Subcutaneous abdominal adipose tissue (tissue), 5 donors: ENCODE data around the gene COL1A2.

ENCODE experiments used
- H3K27ac ChIP-seq: one replicate; pipeline ENCODE4 v1.7.0; 2013; ENCODE audit warnings: low read depth, mild to moderate bottlenecking, inconsistent platforms, low read length, moderate library complexity
- H3K27me3 ChIP-seq, 5 donors: one replicate each; pipeline ENCODE4 v1.7.0; 2013; ENCODE audit warnings: low read length in 5 of 5, inconsistent platforms in 1 of 5; ENCODE audit not compliant: control insufficient read depth in 5 of 5, insufficient read depth in 4 of 5
- H3K36me3 ChIP-seq, 5 donors: one replicate each; pipeline ENCODE4 v1.7.0; 2013; ENCODE audit warnings: low read length in 5 of 5; ENCODE audit not compliant: control insufficient read depth in 5 of 5, insufficient read depth in 5 of 5
- H3K4me1 ChIP-seq, 5 donors: one replicate each; pipeline ENCODE4 v1.7.0; 2013; ENCODE audit warnings: low read length in 5 of 5, mild to moderate bottlenecking in 3 of 5, moderate library complexity in 1 of 5; ENCODE audit not compliant: control insufficient read depth in 5 of 5, insufficient read depth in 5 of 5
- H3K4me3 ChIP-seq, 5 donors: one replicate each; pipeline ENCODE4 v1.7.0; 2013; ENCODE audit warnings: low read length in 5 of 5, low read depth in 1 of 5
- H3K9ac ChIP-seq, 5 donors: one replicate each; pipeline ENCODE4 v1.7.0; 2013; ENCODE audit warnings: low read length in 5 of 5, mild to moderate bottlenecking in 4 of 5, moderate library complexity in 3 of 5
- H3K9me3 ChIP-seq, 5 donors: one replicate each; pipeline ENCODE4 v1.7.0; 2013; ENCODE audit warnings: low read length in 5 of 5; ENCODE audit not compliant: control insufficient read depth in 5 of 5
- donor health status: healthy.
- donor health status: healthy.
- donor health status: healthy.
- donor health status: healthy.
- donor health status: healthy.

The COL1A2 gene

GRCh38 chr7:94426980-94427875, 32.5 kb downstream of the COL1A2 start:
- Histone ChIP-seq H3K4me1 (no peaks in the 10 kb centered on the region), H3K4me3 (no peak overlapping the region), H3K9me3 (no peaks in the 10 kb centered on the region), H3K27me3 (peaks cover 0 to 6% (median 0%) of the 10 kb centered on the region in 5 donors), H3K9ac (no peak overlapping the region), H3K27ac (no peak overlapping the region), H3K36me3 (peaks cover 0 to 46% (median 20%) of the 10 kb centered on the region in 5 donors)

GRCh38 chr7:94429153-94429552, 34.5 kb downstream of the COL1A2 start:
- H3K27ac ChIP-seq, result no peak overlapping the region
- H3K27me3 ChIP-seq, result no peaks in the 10 kb centered on the region
- H3K4me3 ChIP-seq, result no peak overlapping the region
- H3K36me3 ChIP-seq, result peaks cover 0 to 33% (median 19%) of the 10 kb centered on the region in 5 donors
- H3K4me1 ChIP-seq, result no peaks in the 10 kb centered on the region
- H3K9ac ChIP-seq, result no peak overlapping the region
- no peaks in the 10 kb centered on the region for H3K9me3 ChIP-seq

- H3K9ac ChIP-seq, result no peak overlapping the region
- no peak overlapping the region for H3K4me3 ChIP-seq
- no peaks in the 10 kb centered on the region for H3K27me3 ChIP-seq
- no peak overlapping the region for H3K27ac ChIP-seq
- H3K9me3 ChIP-seq, result no peaks in the 10 kb centered on the region
- peaks cover 0 to 18% (median 3%) of the 10 kb centered on the region in 5 donors for H3K36me3 ChIP-seq
- H3K4me1 ChIP-seq, result no peaks in the 10 kb centered on the region
Observed at GRCh38 chr7:94431176-94431575, 36.5 kb downstream of the COL1A2 start.

- Histone ChIP-seq H3K4me3 (no peak overlapping the region), H3K27ac (no peak overlapping the region), H3K4me1 (no peaks in the 10 kb centered on the region), H3K27me3 (peaks cover 0 to 3% (median 0%) of the 10 kb centered on the region in 5 donors), H3K9me3 (no peaks in the 10 kb centered on the region), H3K36me3 (peaks cover 0 to 16% (median 3%) of the 10 kb centered on the region in 5 donors), H3K9ac (no peak overlapping the region)
Observed at GRCh38 chr7:94431619-94432280, 37.1 kb downstream of the COL1A2 start.

GRCh38 chr7:94432281-94432670, 37.6 kb downstream of the COL1A2 start:
- Histone ChIP-seq H3K27ac (no peak overlapping the region), H3K4me1 (no peaks in the 10 kb centered on the region), H3K36me3 (peaks cover 0 to 11% (median 2%) of the 10 kb centered on the region in 5 donors), H3K27me3 (peaks cover 0 to 3% (median 0%) of the 10 kb centered on the region in 5 donors), H3K9ac (no peak overlapping the region), H3K9me3 (no peaks in the 10 kb centered on the region), H3K4me3 (no peak overlapping the region)

GRCh38 chr7:94432817-94433216, 38.1 kb downstream of the COL1A2 start:
- Histone ChIP-seq H3K27me3 (peaks cover 0 to 3% (median 0%) of the 10 kb centered on the region in 5 donors), H3K9ac (no peak overlapping the region), H3K36me3 (peaks cover 0 to 7% (median 0%) of the 10 kb centered on the region in 5 donors), H3K27ac (no peak overlapping the region), H3K9me3 (no peaks in the 10 kb centered on the region), H3K4me1 (no peaks in the 10 kb centered on the region), H3K4me3 (no peak overlapping the region)

- Histone ChIP-seq H3K4me1 (no peaks in the 10 kb centered on the region), H3K27ac (no peak overlapping the region), H3K9ac (no peak overlapping the region), H3K4me3 (no peak overlapping the region), H3K27me3 (peaks cover 0 to 3% (median 0%) of the 10 kb centered on the region in 5 donors), H3K36me3 (peaks cover 0 to 7% (median 0%) of the 10 kb centered on the region in 5 donors), H3K9me3 (no peaks in the 10 kb centered on the region)
Observed at GRCh38 chr7:94433224-94433623, 38.5 kb downstream of the COL1A2 start.

GRCh38 chr7:94434042-94434441, 39.3 kb downstream of the COL1A2 start:
- no peak overlapping the region for H3K9ac ChIP-seq
- no peak overlapping the region for H3K27ac ChIP-seq
- no peaks in the 10 kb centered on the region for H3K4me1 ChIP-seq
- no peaks in the 10 kb centered on the region for H3K9me3 ChIP-seq
- H3K27me3 ChIP-seq, result peaks cover 0 to 3% (median 0%) of the 10 kb centered on the region in 5 donors
- H3K4me3 ChIP-seq, result no peak overlapping the region
- H3K36me3 ChIP-seq, result peaks cover 0 to 5% (median 0%) of the 10 kb centered on the region in 5 donors

- H3K36me3 ChIP-seq, result no peaks in the 10 kb centered on the region
- peaks cover 0 to 16% (median 11%) of the 10 kb centered on the region in 5 donors for H3K4me1 ChIP-seq
- peaks cover 0 to 3% (median 0%) of the 10 kb centered on the region in 5 donors for H3K27me3 ChIP-seq
- no peak overlapping the region for H3K9ac ChIP-seq
- no peak overlapping the region for H3K27ac ChIP-seq
- H3K9me3 ChIP-seq, result no peaks in the 10 kb centered on the region
- H3K4me3 ChIP-seq, result no peak overlapping the region
Observed at GRCh38 chr7:94436018-94436604, 41.4 kb downstream of the COL1A2 start.

- H3K9ac ChIP-seq, result no peak overlapping the region
- no peaks in the 10 kb centered on the region for H3K9me3 ChIP-seq
- peaks cover 0 to 3% (median 0%) of the 10 kb centered on the region in 5 donors for H3K27me3 ChIP-seq
- peaks cover 0 to 16% (median 11%) of the 10 kb centered on the region in 5 donors for H3K4me1 ChIP-seq
- H3K4me3 ChIP-seq, result no peak overlapping the region
- no peaks in the 10 kb centered on the region for H3K36me3 ChIP-seq
- H3K27ac ChIP-seq, result no peak overlapping the region
Observed at GRCh38 chr7:94436700-94437099, 42.0 kb downstream of the COL1A2 start.
